Measurements from ENCODE around the gene FHOD3.

The FHOD3 gene

GRCh38 chr18:36516726-36517125, 219.2 kb downstream of the FHOD3 start:
- no peak for TF ChIP-seq NFIC (IDR thresholded peaks at IDR 0.05)
- no peak for TF ChIP-seq TAF1 (IDR thresholded peaks at IDR 0.05; ENCODE audit: low read depth)
- no peak for TF ChIP-seq CREB1 (IDR thresholded peaks at IDR 0.05; ENCODE audit: low read depth)
- no peak for TF ChIP-seq ZBTB7A (IDR thresholded peaks at IDR 0.05; ENCODE audit: low read depth)
- no peak for TF ChIP-seq TCF12 (IDR thresholded peaks at IDR 0.05; ENCODE audit: low read depth)
- no peak for TF ChIP-seq EP300 (IDR thresholded peaks at IDR 0.05; ENCODE audit: borderline replicate concordance)

GRCh38 chr18:36518839-36519238, 221.3 kb downstream of the FHOD3 start:
- no peak for TF ChIP-seq CEBPB (IDR thresholded peaks at IDR 0.05)
- TF ChIP-seq RAD21 (IDR thresholded peaks at IDR 0.05; ENCODE audit: low read depth), result no peak
- TF ChIP-seq YY1 (IDR thresholded peaks at IDR 0.05; ENCODE audit: low read depth), result no peak
- no peak for TF ChIP-seq EGR1 (IDR thresholded peaks at IDR 0.05)
- TF ChIP-seq FOXM1 (IDR thresholded peaks at IDR 0.05; ENCODE audit: borderline replicate concordance, low read depth), result no peak

- TF ChIP-seq CEBPB (IDR thresholded peaks at IDR 0.05), result no peak
- TF ChIP-seq EGR1 (IDR thresholded peaks at IDR 0.05), result no peak
- no peak for TF ChIP-seq REST (IDR thresholded peaks at IDR 0.05; ENCODE audit: low read depth)
- no peak for TF ChIP-seq EP300 (IDR thresholded peaks at IDR 0.05; ENCODE audit: borderline replicate concordance)
- no peak for TF ChIP-seq NFIC (IDR thresholded peaks at IDR 0.05)
- TF ChIP-seq TEAD4 (IDR thresholded peaks at IDR 0.05), result no peak
- TF ChIP-seq TCF12 (IDR thresholded peaks at IDR 0.05; ENCODE audit: low read depth), result no peak
- no peak for TF ChIP-seq FOXM1 (IDR thresholded peaks at IDR 0.05; ENCODE audit: borderline replicate concordance, low read depth)
- no peak for TF ChIP-seq RAD21 (IDR thresholded peaks at IDR 0.05; ENCODE audit: low read depth)
- no peak for TF ChIP-seq USF1 (IDR thresholded peaks at IDR 0.05)
- TF ChIP-seq MAX (IDR thresholded peaks at IDR 0.05), result no peak
- no peak for TF ChIP-seq ZBTB7A (IDR thresholded peaks at IDR 0.05; ENCODE audit: low read depth)
- no peak for TF ChIP-seq TAF1 (IDR thresholded peaks at IDR 0.05; ENCODE audit: low read depth)
- no peak for TF ChIP-seq YY1 (IDR thresholded peaks at IDR 0.05; ENCODE audit: low read depth)
Observed at GRCh38 chr18:36519358-36519757, 221.8 kb downstream of the FHOD3 start.

- no peak for TF ChIP-seq REST (IDR thresholded peaks at IDR 0.05; ENCODE audit: low read depth)
Observed at GRCh38 chr18:36522509-36522908, 225.0 kb downstream of the FHOD3 start.

GRCh38 chr18:36525913-36526312, 228.4 kb downstream of the FHOD3 start:
- TF ChIP-seq ZBTB7A (IDR thresholded peaks at IDR 0.05; ENCODE audit: low read depth), result no peak
- no peak for TF ChIP-seq MAX (IDR thresholded peaks at IDR 0.05)
- TF ChIP-seq YY1 (IDR thresholded peaks at IDR 0.05; ENCODE audit: low read depth), result no peak
- TF ChIP-seq CREB1 (IDR thresholded peaks at IDR 0.05; ENCODE audit: low read depth), result no peak
- TF ChIP-seq TCF12 (IDR thresholded peaks at IDR 0.05; ENCODE audit: low read depth), result no peak
- no peak for TF ChIP-seq TAF1 (IDR thresholded peaks at IDR 0.05; ENCODE audit: low read depth)
- no peak for TF ChIP-seq TEAD4 (IDR thresholded peaks at IDR 0.05)
- no peak for TF ChIP-seq FOXM1 (IDR thresholded peaks at IDR 0.05; ENCODE audit: borderline replicate concordance, low read depth)
- TF ChIP-seq USF1 (IDR thresholded peaks at IDR 0.05), result no peak
- TF ChIP-seq EGR1 (IDR thresholded peaks at IDR 0.05), result no peak
- no peak for TF ChIP-seq REST (IDR thresholded peaks at IDR 0.05; ENCODE audit: low read depth)
- no peak for TF ChIP-seq RAD21 (IDR thresholded peaks at IDR 0.05; ENCODE audit: low read depth)
- TF ChIP-seq EP300 (IDR thresholded peaks at IDR 0.05; ENCODE audit: borderline replicate concordance), result no peak
- no peak for TF ChIP-seq NFIC (IDR thresholded peaks at IDR 0.05)
- TF ChIP-seq CEBPB (IDR thresholded peaks at IDR 0.05), result no peak

Data from Ishikawa (cell line).